Measurements from ENCODE around the gene VAMP4.
"Not testable (repeated sequence)": the region's sequence is repeated elsewhere in the genome, so short reads cannot be mapped to it uniquely, and the experiment has no call there.

The VAMP4 gene

DNA sequence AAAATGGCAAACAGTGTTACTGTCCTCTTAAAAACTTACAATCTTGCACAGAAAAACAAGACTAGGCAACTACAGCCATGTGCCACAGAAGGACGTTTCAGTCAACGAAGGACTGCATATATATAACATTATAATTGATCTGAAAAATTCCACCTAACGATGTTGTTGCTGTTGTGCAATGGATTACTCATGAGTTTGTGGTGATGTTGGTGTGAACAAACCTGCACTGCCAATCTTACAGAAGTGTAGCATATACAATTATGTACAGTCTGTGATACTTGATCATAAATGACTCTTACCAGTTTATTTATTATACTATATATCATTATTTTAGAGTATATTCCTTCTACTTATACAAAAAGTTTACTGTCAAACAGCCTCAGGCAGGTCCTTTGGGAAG is 6.8 kb upstream of the VAMP4 start:
- no peak for DNase-seq

DNA sequence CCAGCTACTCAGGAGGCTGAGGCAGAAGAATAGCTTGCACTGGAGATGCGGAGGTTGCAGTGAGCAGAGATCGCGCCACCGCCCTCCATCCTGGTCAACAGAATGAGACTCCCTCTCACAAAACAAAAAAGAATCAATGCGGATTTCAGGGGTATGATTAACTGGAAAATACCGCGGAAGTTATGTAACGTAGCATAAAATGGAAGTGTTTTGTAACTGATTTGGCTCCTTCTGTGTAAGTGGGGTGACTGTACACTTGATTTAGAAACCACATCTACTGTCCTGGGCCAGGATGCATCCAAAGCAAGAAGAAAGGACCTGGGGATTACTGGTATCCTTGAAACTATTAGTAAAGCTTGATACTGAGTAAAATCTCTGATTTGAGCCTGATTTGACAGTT is 3.1 kb upstream of the VAMP4 start:
- no peak for DNase-seq

DNA sequence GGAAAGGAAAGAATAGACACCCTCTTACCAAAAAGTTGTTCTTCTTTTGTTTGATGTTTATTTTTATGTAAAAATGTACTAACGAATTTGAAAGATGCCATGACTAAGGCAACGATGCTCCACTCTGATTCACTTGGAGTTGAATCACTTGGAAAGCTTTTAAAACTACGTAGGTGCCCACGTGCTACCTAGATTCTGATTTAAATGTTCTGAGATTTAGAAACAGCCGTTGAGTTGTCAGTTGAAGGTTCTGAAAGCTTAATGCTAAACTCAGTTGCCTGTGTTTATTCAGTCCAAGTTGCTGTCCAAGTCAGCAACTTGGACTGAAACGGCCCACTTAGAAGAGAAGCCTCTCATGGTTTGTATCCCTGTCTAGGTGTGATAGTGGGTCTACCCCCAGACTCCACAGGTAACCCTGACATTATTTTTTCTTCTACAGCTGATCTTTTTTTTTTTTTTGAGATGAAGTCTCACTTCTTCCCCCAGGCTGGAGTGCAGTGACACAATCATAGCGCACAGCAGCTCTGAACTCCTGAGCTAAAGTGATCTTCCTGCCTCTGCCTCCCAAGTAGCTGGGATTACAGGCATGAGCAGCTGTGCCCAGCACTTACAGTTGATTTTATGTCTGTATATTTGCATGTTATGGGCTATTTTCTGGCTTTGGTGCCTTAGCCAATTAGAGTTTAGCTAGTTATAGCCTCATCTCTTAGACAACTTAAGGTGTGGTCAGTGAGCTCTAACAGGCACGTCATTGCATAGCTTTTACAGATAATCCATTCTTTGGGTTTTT is 1.4 kb upstream of the VAMP4 start:
- DNase-seq, result peak; percentile 31

DNA sequence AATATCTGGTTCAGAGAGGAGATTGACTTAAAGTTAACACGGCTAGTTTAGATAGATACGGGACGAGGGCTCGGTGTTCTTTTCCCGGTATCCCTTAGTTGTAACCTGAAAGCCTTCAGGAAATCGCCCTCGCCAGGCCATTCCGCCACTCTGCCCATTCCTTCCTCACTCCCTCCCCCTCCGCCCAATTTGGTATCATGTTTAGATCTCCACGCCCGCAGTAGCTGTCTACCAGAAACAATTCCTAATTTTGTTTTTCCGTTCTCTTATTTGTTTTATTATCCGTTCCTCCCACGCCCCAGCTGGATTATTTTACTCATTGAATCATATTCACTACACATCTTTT is 685 bp upstream of the VAMP4 start:
- peak; percentile 88 for DNase-seq

DNA sequence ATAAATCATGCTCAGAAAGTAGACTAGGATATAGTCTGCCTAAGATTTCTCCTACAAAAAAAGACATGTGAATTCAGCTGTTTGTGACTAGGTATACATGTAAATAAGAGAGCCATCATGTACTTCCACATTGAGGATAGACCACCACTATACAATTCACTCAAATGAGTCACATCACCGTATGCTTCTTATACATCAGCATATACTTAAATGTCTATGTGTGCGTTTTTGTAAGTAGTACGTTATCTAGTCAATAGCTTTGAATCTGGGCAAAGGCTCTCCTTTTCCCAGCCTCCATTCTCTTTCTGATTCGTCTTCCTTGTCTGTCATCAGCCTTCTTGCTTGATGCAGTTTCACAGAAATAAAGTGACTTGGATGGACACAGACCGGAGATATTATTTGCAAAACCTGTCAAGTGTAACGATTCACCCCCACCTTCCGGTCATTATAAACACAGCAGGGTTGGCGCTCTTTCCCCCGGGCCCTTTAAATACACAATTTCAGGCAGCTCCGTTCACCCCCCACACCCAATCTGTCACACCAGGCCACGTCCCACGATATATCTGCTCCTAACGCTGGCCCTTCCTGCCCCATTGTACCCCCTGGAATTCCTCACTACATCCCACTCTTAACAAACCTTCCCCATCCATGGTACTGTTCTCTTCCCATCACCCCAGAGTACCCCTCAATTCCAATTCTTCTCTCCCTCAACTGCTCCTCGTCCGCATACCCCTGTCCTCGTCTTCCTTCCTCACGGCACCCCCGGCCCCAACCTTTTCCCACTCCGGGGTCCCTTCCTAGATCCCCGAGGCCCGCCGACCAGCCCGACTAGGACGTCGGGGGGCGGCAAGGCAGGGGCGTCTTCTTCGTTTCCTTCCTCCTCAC is 636 bp downstream of the VAMP4 start:
- DNase-seq, result peak; percentile 69

DNA sequence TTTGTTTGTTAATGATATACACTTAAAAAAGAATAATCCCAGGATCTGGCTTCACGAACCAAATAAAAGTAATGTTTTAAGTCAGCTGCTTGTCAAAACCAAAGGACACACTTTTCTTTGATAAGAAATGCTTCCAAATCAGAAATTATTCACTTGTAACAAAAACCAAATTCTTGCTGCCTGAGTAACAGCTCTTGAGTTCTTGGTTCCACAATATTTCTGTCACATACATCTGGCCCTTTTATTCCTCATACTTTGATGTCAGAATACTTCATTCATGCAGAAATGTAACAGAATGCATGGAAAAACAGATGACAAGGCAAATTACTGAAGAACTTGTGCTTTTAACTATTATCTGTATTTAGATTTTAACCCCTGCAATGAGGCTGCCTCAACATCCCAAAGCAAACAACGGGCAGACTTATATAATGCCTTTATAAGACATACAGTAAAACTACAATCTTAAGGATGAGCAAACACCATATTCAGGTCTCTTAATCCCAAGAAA is 1.5 kb downstream of the VAMP4 start:
- no peak for DNase-seq

DNA sequence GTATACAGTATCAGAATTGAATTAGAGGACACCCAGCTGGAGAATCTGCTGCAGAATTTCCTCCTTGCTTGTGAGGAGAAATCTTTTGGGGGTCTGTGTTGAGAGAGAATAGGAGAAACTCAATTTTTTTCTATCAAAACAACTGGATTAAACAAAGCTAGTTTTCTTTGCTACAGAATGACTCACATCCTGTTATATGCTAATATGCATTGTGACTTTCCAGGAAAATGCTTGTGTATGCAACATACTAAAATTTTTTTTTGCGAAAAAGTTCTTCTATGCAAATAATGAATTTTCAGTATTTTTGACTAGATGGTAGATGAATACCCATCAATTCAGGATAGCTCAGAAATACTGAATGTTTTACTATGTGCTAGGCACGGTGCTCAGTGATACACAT is 2.2 kb downstream of the VAMP4 start:
- DNase-seq, result peak; percentile 22

DNA sequence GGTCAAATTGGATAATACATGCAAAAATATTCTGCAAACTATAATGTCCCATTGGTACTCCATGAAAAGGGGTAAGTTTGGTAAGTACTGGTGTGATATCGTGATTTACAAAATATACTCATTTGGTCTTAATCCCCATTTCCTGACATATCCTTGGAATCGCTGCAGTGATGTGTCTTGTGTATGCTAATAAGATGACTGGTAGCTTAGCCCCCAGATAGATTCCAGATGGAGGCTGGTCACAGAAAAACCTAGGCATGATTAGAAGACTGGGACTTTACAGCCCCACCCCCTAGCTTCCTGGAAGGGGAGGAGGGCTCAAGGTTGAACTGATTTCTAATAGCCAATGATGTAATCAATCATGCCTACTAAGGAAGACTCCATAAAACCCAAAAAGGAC is 3.0 kb downstream of the VAMP4 start:
- no peak for DNase-seq

DNA sequence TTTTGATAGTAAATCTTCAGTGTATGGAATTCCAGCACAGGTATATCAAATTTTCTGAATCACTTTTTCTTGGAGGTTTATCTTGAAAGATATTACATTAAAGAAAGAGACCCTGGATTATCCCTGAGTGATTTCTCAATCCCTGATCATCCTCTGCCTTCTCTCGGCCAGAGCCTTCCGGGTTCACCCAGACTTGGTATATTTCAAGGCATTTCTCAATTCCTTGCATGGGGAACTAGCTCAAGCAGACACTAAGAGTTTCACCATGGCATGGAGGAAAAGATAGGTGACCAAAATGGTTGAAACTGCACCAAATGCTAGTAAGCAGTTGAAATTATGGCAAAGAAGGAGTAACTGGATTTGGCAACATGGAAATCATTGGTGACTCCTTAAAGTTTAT is 5.7 kb downstream of the VAMP4 start:
- DNase-seq, result no peak

DNA sequence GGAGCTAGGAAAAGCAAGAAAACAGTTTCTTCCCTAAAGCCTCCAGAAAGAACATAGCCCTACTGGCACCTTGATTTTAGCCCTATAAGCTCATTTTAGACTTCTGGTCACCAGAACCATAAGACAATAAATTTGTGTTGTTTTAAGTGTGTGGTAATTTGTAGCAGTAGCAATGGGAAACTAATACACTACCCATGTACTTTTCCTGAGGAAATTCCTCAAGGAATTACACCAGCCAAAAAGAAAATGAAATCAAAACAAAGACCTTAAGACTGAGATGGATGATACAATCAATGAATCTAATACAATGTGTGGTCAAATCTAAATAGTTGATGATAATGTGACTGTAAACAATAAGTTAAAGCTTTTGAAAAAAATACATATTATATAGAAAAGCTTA is 11.8 kb downstream of the VAMP4 start:
- DNase-seq, result no peak

DNA sequence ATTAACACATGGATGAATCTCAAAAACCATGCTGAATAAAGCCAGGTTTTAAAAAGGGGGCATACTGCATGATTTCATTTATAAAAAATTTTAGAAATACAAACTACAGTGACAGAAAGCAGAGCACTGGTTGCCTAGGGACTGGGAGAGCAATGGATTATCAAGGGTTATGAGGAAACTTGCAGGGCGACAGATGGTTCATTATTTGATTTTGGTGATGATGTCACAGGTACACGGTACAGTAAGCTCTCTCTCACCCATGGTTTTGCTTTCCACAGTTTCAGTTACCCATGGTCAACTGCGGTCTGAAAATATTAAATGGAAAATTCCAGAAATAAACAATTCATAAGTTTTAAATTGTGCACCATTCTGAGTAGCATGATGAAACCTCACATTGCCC is 14.1 kb downstream of the VAMP4 start:
- DNase-seq, result peak; percentile 68

DNA sequence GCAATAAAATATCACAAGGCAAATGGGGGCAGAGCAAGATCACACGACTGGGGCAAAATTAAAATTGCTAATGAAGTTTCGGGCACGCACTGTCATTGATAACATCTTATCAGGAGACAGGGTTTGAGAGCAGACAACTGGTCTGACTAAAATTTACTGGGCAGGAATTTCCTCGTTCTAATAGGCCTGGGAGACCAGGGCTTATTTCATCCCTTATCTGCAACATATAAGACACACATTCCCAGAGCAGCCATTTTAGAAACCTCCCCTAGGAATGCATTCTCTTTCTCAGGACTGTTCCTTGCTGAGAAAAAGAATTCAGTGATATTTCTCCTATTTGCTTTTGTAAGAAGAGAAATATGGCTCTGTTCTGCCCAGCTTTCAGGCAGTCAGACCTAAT is 18.7 kb downstream of the VAMP4 start:
- peak; percentile 9 for DNase-seq

DNA sequence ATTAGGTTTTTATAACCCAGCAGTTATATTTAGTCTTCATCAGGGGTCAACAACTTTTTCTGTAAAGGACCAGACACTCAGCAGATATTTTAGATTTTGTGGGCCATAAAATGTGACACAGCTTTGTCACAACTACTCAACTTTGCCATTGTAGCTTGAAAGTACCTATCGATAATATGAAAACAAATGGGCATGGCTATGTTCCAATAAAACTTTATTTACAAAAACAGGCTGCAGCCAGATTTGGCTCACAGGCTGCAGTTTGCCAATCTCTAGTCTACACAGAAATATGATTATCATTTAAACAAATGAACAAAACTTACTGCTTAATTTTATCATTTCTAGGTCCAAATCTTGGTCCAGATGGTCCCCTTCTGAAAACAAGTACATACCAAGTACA is 23.0 kb downstream of the VAMP4 start:
- DNase-seq, result no peak

DNA sequence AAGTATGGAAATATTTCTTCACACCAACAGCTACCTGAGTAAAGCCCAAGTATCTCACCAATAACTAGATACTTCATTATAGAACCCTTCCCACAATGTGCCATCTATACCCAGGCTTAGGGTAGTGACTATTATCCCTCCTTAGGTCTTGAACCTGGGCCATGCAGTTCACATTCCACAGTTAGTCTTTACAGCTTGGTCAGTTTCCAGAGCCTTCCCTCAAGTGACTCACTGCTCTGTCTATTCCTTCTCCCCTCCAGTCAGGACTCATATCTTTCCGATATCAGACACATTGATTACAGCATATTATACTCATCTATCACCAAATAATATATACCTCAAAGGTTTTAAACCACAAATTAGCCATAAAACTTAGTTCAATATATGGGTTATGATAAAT is 23.6 kb downstream of the VAMP4 start:
- DNase-seq, result no peak

DNA sequence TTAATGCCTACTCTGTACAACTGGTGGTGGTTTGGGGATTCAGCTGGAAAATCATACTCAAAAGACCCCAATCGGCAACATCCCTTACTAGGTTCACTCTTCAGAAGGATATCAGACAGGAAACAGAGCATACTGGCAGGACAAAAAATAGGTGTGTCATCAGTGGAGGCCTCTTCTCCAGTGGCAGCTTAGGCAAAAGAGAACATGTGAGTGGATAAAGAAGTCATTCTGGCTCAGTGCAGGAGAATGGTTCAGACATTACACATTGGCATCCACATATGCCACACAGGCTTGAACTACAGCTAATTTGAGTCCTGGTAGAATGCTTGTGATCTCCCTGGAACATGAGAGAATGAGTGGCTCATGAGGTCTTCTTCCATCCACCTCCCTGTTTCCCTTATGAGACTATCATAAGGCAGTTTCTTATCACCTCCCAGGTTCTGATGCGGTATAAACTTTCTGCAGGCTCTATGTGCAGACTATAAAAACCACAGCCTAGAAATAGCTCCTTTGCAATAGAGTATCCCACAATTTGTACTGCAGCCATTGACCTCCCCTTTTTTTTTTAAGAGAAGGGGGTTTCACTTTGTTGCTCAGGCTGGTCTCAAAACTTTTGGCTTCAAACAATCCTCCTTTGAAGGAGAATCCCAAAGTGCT is 24.7 kb downstream of the VAMP4 start:
- DNase-seq, result no peak

DNA sequence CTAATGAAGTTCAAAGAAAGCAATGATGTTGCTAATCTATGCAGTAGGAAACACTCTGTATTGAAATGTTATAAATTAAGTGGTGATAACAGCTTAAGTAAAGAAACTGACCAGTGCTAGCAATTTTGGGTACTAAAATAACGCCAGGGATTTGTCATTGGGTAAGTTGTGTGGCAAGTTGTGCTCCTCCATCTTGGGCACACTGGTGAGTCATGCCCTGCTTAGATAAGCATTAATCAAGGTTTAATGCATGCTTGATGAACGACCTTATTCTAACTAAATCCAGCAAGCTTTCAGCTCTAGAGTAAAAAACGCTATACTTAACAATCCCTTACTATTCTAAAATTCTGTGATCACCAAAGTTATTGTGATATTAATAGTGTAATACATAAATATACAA is 25.2 kb downstream of the VAMP4 start:
- DNase-seq, result no peak

DNA sequence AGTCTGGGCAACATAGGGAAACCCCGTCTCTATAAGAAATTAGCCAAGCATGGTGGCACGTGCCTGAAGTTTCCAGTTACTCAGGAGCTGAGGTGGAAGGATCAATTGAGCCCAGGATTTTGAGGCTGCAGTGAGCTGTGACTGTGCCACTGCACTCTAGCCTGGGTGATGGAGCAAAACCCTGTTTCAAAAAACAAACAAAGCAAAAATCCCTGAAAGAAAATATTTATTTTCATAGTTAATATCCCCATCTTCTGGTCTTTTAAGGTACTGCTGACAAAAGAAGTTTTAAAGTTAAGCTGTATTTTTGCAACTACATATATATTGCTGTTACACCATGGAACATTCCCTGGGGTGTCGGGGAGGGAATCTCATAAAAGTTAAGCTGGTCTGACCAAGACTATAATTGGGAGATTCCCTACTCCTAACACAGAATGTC is 26.0 kb downstream of the VAMP4 start:
- peak; percentile 46 for DNase-seq

DNA sequence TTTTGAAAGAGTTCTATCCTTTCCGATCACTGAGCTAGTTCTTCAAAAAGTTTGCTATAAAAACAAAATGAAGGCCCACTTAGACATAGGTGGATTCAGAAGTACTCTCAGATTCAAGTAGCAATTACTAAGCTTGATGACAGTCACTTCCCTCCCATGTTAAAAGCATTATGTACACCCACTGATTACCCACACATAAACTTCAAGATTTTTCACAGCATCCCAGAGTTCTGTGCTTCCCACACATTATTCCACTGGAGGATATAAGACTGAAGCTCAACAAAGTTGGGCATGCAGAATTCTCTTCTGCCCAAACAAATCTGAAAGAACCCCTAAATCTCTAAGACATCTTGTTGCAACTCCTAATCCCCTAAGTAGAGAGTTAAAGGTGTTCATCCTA is 29.5 kb downstream of the VAMP4 start:
- DNase-seq, result no peak

DNA sequence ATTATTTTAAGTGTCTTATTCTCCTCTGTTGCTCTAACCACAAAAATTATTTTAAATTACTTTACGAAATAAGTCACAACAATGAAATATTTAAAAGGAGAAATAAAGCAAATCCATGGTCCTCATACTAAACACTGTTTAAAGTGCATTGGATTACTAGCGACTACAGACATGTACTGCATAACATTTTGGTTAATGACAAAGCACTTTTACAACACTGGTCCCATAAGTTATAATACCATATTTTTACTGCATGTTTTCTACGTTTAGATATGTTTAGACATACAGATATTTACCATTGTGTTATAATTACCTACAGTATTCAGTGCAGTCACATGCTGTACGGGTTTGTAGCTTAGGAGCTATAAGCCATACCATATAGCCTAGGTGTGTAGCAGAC is 30.2 kb downstream of the VAMP4 start:
- no peak for DNase-seq

DNA sequence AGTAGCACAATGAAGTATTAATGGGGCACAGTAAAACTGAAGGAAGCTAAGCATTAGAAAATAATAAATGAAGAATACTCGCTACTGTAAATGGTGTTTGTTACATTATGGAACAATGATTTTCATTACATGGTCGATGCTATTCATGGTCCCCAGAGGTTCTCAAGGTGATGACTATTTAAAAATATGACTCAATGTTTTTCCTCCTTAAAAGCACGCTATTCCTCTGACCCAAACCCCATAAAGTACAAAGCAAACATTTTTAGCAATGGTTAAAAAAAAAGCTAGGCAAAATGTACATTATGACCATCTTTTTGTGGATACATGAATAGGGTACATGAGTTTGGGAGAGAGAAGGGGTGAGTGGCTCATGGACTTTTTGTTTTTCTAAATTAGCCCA is 34.3 kb downstream of the VAMP4 start:
- DNase-seq, result no peak

DNA sequence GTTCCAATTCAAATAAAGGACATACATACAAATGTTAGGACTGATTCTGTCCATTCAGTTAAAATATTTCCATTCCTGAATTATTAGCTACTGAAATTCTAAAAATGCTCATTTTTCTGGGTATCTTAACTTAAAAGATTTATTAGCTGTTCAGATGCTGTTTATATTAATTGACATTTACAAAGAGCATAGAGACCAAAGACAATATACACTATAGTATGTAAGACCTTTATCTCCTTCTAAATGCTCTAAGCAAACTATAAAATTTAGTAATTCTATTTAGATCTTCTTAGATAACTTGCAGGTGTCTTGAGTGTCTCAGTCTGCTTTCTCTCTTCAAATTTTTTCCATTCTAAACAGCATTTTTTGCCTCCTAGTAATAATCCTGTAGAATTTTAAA is 39.3 kb downstream of the VAMP4 start:
- DNase-seq, result no peak

DNA sequence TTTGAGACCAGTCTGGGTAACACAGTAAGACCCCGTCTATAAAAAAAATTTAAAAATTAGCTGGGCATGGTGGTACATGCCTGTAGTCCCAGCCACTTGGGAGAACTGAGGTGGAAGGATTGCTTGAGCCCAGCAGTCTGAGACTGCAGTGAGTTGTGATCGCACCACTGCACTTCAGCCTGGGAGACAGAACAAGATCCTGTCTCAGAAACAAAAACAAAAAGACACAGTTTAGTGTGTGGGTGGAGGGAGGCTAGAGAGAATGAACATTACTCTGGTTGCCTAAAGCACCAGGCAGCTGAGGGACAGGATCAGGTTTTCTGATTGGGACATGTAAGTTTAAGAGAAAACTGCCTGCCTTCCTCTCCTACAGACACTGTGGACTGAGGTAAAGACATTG is 42.3 kb downstream of the VAMP4 start:
- DNase-seq, result no peak

DNA sequence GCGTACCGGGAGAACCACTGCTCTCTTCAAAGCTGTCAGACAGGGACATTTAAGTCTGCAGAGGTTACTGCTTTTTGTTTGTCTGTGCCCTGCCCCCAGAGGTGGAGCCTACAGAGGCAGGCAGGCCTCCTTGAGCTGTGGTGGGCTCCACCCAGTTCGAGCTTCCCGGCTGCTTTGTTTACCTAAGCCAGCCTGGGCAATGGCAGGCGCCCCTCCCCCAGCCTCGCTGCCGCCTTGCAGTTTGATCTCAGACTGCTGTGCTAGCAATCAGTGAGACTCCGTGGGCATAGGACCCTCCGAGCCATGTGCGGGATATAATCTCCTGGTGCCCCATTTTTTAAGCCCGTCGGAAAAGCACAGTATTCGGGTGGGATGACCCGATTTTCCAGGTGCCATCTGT is 46.1 kb downstream of the VAMP4 start:
- not testable (repeated sequence) for DNase-seq

DNA sequence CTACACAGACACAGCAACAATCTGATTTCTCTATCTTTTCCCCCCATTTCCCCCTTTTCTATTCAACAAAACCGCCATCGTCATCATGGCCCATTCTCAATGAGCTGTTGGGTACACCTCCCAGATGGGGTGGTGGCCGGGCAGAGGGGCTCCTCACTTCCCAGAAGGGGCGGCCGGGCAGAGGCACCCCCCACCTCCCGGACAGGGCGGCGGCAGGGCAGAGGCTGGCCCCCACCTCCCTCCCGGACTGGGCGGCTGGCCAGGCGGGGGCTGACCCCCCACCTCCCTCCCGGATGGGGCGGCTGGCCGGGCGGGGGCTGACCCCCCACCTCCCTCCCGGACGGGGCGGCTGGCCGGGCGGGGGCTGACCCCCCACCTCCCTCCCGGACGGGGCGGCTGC is 48.3 kb downstream of the VAMP4 start:
- DNase-seq, result not testable (repeated sequence)

Data from DMS53 (cell line).